LNCaP clone FGC (cell line): Measurements from ENCODE around the gene RNFT2.

ENCODE experiments used
- DNase-seq: peaks from one replicate; pipeline ENCODE4 v3.0.0-alpha.2; 2011; ENCODE audit warnings: low read depth
- H3K4me3 ChIP-seq: 2 replicates; pipeline ENCODE4 v1.5.1; 2011; ENCODE audit warnings: mild to moderate bottlenecking, low read depth, low read length, control low read depth
- TF ChIP-seq, protein P1 (sequence below): IDR thresholded peaks from 2 replicates; pipeline ENCODE4 v1.5.1; 2012; ENCODE audit warnings: mild to moderate bottlenecking; ENCODE audit not compliant: control insufficient read depth, insufficient read depth; ENCODE audit errors: extremely low read depth

Gene RNFT2, protein sequence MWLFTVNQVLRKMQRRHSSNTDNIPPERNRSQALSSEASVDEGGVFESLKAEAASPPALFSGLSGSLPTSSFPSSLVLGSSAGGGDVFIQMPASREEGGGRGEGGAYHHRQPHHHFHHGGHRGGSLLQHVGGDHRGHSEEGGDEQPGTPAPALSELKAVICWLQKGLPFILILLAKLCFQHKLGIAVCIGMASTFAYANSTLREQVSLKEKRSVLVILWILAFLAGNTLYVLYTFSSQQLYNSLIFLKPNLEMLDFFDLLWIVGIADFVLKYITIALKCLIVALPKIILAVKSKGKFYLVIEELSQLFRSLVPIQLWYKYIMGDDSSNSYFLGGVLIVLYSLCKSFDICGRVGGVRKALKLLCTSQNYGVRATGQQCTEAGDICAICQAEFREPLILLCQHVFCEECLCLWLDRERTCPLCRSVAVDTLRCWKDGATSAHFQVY

DNA sequence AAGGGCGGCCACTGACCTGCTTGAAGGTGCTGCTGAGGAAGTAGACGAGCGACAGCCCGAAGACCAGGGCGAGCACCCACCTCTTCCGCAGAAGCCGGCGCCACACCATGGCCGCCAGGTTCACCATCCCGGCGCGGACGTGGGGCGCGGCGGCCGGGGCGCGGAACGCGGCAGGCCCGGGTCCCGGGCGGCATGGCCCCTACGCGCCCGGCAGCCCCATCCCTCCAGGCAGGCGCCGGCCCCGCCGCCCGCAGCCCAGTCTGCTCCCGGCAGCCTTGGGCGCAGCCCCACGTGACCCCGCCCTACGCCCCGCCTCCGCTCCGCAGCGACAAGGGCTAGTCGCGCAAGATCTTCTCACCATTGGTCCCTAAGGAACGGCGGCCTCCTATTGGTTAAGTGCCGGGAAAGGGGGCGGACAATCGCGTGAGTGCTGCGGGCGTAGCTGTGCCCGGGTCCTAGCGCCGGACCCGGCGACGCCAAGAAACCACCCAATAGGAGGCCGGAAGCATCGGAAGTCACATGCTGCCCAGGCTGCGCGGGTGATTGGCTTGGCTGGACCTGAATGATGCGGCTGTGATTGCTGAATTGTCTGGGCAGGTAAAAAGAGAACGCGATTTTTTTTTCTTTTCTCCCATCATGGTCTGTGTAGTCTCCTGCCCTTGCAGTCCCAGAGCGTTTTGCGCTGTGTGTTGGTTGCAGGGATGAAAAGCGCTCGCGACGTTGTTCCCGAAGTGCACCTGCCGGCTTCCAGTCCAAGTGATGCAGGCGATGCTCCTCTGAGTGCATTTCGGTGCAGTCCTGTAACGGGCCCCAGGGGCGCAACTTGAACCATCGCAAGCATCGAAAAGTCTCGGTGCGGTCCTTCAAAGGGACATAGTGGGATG is at the start of gene RNFT2, which contains the start of gene SPRING1:
TSS of gene RNFT2 (plus strand) at position 542 of the 884 bp plus-strand sequence. CDS start 2,183 bp downstream, outside the sequence.
TSS of gene SPRING1 (minus strand) at position 296 of the 884 bp plus-strand sequence. CDS start at position 127, 169 bp downstream.
- TF ChIP-seq, protein P1, sequence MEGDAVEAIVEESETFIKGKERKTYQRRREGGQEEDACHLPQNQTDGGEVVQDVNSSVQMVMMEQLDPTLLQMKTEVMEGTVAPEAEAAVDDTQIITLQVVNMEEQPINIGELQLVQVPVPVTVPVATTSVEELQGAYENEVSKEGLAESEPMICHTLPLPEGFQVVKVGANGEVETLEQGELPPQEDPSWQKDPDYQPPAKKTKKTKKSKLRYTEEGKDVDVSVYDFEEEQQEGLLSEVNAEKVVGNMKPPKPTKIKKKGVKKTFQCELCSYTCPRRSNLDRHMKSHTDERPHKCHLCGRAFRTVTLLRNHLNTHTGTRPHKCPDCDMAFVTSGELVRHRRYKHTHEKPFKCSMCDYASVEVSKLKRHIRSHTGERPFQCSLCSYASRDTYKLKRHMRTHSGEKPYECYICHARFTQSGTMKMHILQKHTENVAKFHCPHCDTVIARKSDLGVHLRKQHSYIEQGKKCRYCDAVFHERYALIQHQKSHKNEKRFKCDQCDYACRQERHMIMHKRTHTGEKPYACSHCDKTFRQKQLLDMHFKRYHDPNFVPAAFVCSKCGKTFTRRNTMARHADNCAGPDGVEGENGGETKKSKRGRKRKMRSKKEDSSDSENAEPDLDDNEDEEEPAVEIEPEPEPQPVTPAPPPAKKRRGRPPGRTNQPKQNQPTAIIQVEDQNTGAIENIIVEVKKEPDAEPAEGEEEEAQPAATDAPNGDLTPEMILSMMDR = 0 out of 2 replicates have a peak, but pooled peaks have one; percentile 0
- DNase-seq = peak; percentile 98
- H3K4me3 ChIP-seq = peak within 1 kb of the TSS; percentile 66

DNA sequence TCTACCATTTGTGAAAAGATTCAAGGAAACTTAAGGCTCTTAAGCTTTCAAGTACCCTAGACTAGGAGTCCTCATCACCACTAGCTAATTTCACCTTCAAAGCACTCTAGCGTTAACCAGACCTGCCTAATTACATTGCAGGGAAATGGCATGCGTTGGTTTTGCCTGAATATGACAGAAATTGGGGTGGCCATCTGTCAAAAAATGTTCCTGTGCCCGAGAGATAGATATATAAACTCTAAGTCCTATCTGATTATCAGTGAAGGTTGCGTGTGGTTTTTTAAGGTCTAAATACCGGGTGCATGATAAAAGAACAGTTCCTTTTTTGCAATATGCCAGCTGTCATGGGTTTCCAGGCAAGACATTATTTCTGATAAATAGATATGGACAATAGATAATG is 48.6 kb upstream of the RNFT2 start:
- no peak overlapping the region for H3K4me3 ChIP-seq
- TF ChIP-seq, protein P1 = no peak
- no peak for DNase-seq

DNA sequence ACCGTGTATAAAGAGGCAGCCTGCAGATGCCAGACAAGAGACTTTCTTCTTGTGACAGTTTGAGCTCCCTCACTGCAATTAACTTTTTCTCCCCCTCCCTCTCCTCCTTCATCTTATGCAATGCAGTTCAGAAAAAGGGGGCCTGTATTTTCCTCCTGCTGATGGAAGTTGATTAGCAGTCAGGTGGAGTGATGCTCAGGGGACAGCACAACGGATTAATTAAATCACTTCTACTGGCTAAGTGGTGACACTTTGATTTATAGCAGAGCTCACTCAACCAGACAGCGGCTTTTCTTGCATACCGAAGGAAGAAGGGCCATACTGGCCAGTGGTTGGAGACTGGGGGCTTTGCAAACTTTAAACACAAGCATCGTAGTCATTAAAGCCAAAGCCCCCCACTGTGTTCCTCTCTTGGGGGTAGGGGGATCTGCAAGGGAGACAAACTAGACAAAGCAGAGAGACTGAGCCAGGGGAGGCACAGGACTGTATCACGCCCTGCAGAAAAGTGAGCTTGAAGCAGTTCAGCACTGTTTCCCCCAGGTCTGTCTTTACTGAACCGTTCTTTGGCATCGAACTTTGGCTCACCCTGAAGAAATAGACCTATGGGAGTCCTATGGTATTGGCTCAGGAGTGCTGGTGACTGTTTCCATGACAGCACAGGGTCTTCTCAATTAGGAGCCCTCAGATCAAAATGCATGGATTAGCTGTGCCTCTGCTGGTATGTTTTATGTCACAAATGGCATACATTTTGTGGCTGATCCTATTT is 48.0 kb upstream of the RNFT2 start:
- H3K4me3 ChIP-seq = no peak overlapping the region
- no peak for DNase-seq
- TF ChIP-seq, protein P1 = no peak

DNA sequence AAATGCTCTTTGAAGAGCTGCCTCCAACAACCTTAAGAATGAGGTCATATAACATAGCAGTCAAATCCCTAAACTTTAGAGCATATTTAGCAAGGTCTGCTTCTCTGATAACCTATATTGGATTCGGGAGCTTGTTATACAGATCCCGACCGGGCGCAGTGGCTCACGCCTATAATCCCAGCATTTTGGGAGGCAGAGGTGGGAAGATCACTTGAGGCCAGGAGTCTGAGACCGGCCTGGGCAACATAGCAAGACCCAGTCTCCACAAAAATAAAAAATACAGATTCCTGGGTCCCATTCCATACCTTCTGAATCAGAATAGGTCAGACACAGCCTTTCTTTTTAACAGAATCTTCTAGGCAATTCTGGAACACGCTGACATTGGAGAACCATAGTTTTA is 46.9 kb upstream of the RNFT2 start:
- no peak overlapping the region for H3K4me3 ChIP-seq
- TF ChIP-seq, protein P1 = no peak
- DNase-seq = no peak

DNA sequence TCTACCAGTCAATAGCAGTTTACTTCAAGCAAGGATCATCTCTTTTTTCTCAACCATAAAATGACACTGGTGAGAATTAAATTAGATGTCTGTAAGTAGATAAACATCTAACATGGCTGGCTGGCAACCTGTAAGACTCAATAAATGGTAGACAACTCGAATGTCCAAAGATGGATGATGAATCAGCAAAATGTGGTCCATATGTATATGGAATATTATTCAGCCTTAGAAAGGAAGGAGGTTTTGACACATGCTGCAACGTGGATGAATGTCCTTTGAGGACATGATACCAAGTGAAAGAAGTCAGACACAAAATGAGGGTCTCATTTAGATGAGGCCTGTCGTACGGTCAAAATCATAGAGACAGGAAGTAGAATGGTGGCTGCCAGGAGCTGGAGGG is 46.5 kb upstream of the RNFT2 start:
- TF ChIP-seq, protein P1 = no peak
- no peak overlapping the region for H3K4me3 ChIP-seq
- DNase-seq = no peak

DNA sequence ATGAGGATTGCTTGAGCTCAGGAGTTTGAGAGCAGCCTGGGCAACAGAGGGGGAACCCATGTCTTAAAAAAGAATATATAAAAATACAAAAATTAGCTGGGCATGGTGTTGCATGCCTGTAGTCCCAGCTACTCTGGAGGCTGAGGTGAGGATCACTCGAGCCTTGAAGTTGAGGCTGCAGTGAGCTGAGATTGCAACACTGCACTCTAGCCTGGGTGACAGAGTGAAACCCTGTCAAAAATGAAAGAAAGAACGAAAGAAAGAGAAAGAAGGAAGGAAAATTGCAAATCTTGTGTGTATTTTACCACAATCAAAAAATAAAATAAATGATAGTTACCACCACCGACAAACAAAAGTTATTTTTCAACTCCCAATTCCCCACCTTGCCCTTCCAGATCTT is 45.5 kb upstream of the RNFT2 start:
- TF ChIP-seq, protein P1 = no peak
- H3K4me3 ChIP-seq = no peak overlapping the region
- DNase-seq = no peak
